Calu3 (cell line): ENCODE results near the gene DOCK1. TPM values are rescaled to one million over a fixed set of nuclear protein-coding genes. Genes with fewer than 3 reads are reported as not detected.

Experiments used
- BruUV-seq: library from RNA; stranded (reverse); fragments of 400-500 nt; replicated peaks from 2 replicates; lab custom pipeline; 2021; lab: Mats Ljungman, UMichigan
- CTCF ChIA-PET: fragments of 300-600 bp; sonication (Branson Sonifier 250); formaldehyde crosslinking; loops from one replicate; lab custom pipeline; 2022; ENCODE audit warnings: antibody characterized with exemption; lab: Charles Lee
- DNase-seq: peaks from one replicate; pipeline ENCODE4 v3.0.0; 2022
- H3K27ac Mint-ChIP-seq: one replicate; pipeline ENCODE4 v1.8.0; 2022; ENCODE audit warnings: mixed read lengths; ENCODE audit not compliant: unreplicated experiment
- H3K27me3 Mint-ChIP-seq: one replicate; pipeline ENCODE4 v1.8.0; 2022; ENCODE audit warnings: mixed read lengths; ENCODE audit not compliant: unreplicated experiment
- H3K36me3 Mint-ChIP-seq: one replicate; pipeline ENCODE4 v1.8.0; 2022; ENCODE audit warnings: mild to moderate bottlenecking, moderate library complexity, mixed read lengths; ENCODE audit not compliant: insufficient read depth, unreplicated experiment
- H3K4me1 Mint-ChIP-seq: one replicate; pipeline ENCODE4 v1.8.0; 2022; ENCODE audit warnings: mild to moderate bottlenecking, low read depth, mixed read lengths; ENCODE audit not compliant: unreplicated experiment
- H3K4me3 Mint-ChIP-seq: one replicate; pipeline ENCODE4 v1.8.0; 2022; ENCODE audit warnings: mild to moderate bottlenecking, low read depth, moderate library complexity, mixed read lengths; ENCODE audit not compliant: unreplicated experiment
- H3K9me3 Mint-ChIP-seq: one replicate; pipeline ENCODE4 v1.8.0; 2022; ENCODE audit warnings: low read depth, mixed read lengths; ENCODE audit not compliant: unreplicated experiment
- CTCF ChIP-seq: fragments of 200-600 bp; IDR thresholded peaks from one replicate; pipeline ENCODE4 v1.8.0; 2022; ENCODE audit warnings: antibody characterized with exemption; ENCODE audit not compliant: unreplicated experiment
- intact Hi-C: fragments of 100-400 bp; cut with micrococcal nuclease; formaldehyde crosslinking; loops from one replicate; pipeline ENCODE4 v1.10.0; 2022; ENCODE audit not compliant: unreplicated experiment
- total RNA-seq: library from RNA; stranded (reverse); gene quantifications from 2 replicates; pipeline ENCODE4 v1.2.3, GENCODE V29; 2022

DOCK1 gene
- total RNA-seq, 1 experiment from 2014 or later: 34.2 TPM

- DNase-seq: no peak
- intact Hi-C loops: no loop called here
- Mint-ChIP-seq H3K36me3 (no peaks in the 10 kb centered on the region), H3K9me3 (no peaks in the 10 kb centered on the region), H3K27ac (no peak overlapping the region), H3K4me3 (no peak overlapping the region), H3K4me1 (no peaks in the 10 kb centered on the region), H3K27me3 (no peaks in the 10 kb centered on the region)
- CTCF ChIA-PET: no interaction called here
- BruUV-seq: no TSS peak
- no peak for TF ChIP-seq CTCF
Measured at GRCh38 chr10:127349737-127350136, 444.5 kb downstream of the DOCK1 start.

DNA sequence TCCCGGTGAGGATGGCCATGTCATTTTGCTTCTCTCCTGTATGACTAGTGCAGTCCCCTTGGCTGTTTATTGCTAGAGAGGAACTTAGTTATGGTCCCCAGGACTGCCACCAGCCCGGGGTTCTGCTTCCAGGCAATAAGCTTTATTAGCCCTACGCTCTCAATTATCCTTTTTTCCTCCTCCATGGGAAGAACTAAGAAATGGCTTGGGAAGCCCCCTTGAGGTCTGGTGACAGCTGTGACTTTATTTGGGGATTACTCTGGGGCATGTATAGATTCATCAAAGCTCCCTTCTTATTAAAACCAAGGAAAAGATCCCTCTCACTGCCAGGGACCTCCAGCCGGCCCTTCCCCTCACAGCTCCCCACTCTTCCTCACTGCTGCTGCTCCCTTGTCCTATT is 446.3 kb downstream of the DOCK1 start:
- Mint-ChIP-seq H3K4me1 (no peaks in the 10 kb centered on the region), H3K4me3 (no peak overlapping the region), H3K36me3 (no peaks in the 10 kb centered on the region), H3K9me3 (no peaks in the 10 kb centered on the region), H3K27ac (no peak overlapping the region), H3K27me3 (no peaks in the 10 kb centered on the region)
- no TSS peak for BruUV-seq
- DNase-seq: no peak
- intact Hi-C loops: no loop called here
- no peak for TF ChIP-seq CTCF
- CTCF ChIA-PET: no interaction called here

GRCh38 chr10:127353544-127353943 is 448.3 kb downstream of the DOCK1 start:
- no peak for TF ChIP-seq CTCF
- no peaks in the 10 kb centered on the region for H3K36me3 Mint-ChIP-seq
- no peaks in the 10 kb centered on the region for H3K27me3 Mint-ChIP-seq
- BruUV-seq: no TSS peak
- CTCF ChIA-PET: no interaction called here
- H3K4me1 Mint-ChIP-seq: no peaks in the 10 kb centered on the region
- H3K9me3 Mint-ChIP-seq: no peaks in the 10 kb centered on the region
- no peak overlapping the region for H3K4me3 Mint-ChIP-seq
- intact Hi-C loops: no loop called here
- no peak overlapping the region for H3K27ac Mint-ChIP-seq
- no peak for DNase-seq

DNA sequence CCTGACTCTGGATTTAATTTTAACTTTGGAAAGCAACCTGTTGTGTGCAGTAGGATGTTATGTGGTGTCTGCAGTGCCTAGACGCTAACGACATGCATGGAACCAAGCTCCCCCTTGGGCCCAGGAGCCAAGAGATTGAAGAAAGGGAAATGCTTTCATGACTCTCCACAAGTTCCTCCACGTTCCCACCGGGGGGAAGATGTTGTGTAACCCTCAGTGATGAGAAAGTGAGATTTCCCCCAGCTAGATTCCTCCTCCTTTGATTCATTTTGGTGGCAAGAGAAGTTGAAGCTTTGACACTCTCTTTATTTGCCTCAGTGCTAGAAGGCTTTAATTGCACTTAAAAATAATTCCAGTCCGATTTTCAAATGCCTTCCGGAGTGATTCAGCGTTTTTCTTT is 449.0 kb downstream of the DOCK1 start:
- no TSS peak for BruUV-seq
- Mint-ChIP-seq H3K4me3 (no peak overlapping the region), H3K27me3 (no peaks in the 10 kb centered on the region), H3K36me3 (no peaks in the 10 kb centered on the region), H3K4me1 (no peaks in the 10 kb centered on the region), H3K9me3 (no peaks in the 10 kb centered on the region), H3K27ac (no peak overlapping the region)
- DNase-seq: no peak
- TF ChIP-seq CTCF: no peak
- CTCF ChIA-PET: no interaction called here
- intact Hi-C loops: loop anchor here (2.0 kb wide), 1 partner anchor 111 kb away; no protein-coding TSS in a partner anchor
